Psoas muscle (tissue), 8 donors: ENCODE results near the gene TK1. TPM values are rescaled to one million over a fixed set of nuclear protein-coding genes. Genes with fewer than 3 reads are reported as not detected.
A peak's percentile ranks its signal among the peaks of the same experiment; 100 is the strongest.
"Not testable (repeated sequence)": the region's sequence is repeated elsewhere in the genome, so short reads cannot be mapped to it uniquely, and the experiment has no call there.

Experiments used
- ATAC-seq, 4 donors: fragments of 200-7000 bp; cut with Tn5 transposase; one replicate each; pipeline ENCODE4 v1.9.1; 2020; ENCODE audit warnings: moderate library complexity in 3 of 4, mild to moderate bottlenecking in 2 of 4
- DNase-seq, 2 donors: peaks; one replicate each; pipeline ENCODE4 v3.0.0-alpha.2; 2020
- H3K27ac ChIP-seq: fragments of 200-600 bp; one replicate; pipeline ENCODE4 v1.8.0; 2022
- H3K27me3 ChIP-seq, 3 donors: fragments of 200-600 bp in 1 of 3; one replicate each; pipeline versions ENCODE4 v1.6.1 to v1.8.0; 2013 to 2022; ENCODE audit warnings: low read length in 2 of 3, mild to moderate bottlenecking in 2 of 3, moderate library complexity in 1 of 3; ENCODE audit not compliant: insufficient read depth in 3 of 3
- H3K36me3 ChIP-seq, 2 donors: fragments of 200-600 bp in 1 of 2; one replicate each; pipeline versions ENCODE4 v1.6.1 to v1.8.0; 2013 to 2022; ENCODE audit warnings: low read depth in 1 of 2, mild to moderate bottlenecking in 1 of 2, moderate library complexity in 1 of 2; ENCODE audit not compliant: insufficient read depth in 1 of 2
- H3K4me1 ChIP-seq: fragments of 200-600 bp; one replicate; pipeline ENCODE4 v1.8.0; 2022
- H3K4me3 ChIP-seq: fragments of 200-600 bp; one replicate; pipeline ENCODE4 v1.8.0; 2022; ENCODE audit warnings: mild to moderate bottlenecking
- H3K9me3 ChIP-seq: fragments of 200-600 bp; one replicate; pipeline ENCODE4 v1.8.0; 2022
- WGBS, 3 donors: extraction: QIAGEN DNeasy Blood & Tissue Kit; methylation state at CpG; one replicate each; pipeline versions ENCODE4 v1.1.6 to v1.1.7; 2013; 5-methylcytosine and 5-hydroxymethylcytosine counted together
- intact Hi-C, 2 donors: fragments of 100-400 bp; cut with DNase I; formaldehyde crosslinking; loops; one replicate each; pipeline versions ENCODE4 v1.11.0 to v1.14.2; 2022
- long read RNA-seq, 2 donors: library from polyadenylated mRNA; unstranded; transcript quantifications; one replicate each; pipeline ENCODE4 v2.0.0, GENCODE V29; 2021
- polyA plus RNA-seq, 3 donors: library from polyadenylated mRNA; stranded (reverse); fragments of 200-250 nt; gene quantifications; one replicate each; pipeline ENCODE4 v1.2.3, GENCODE V29; 2013
- total RNA-seq, 4 donors: library from RNA; stranded (reverse); fragmentation: NEBNext Ultra II Directional in 2 of 4; extraction: Animal tissue kit (Norgen Biotek cat#: 25700) in 2 of 4; gene quantifications; one replicate each; pipeline versions ENCODE4 v1.2.1 to v1.2.4, GENCODE V29; 2021 to 2023
- TF ChIP-seq, protein P1 (sequence below): fragments of 200-600 bp; IDR thresholded peaks from one replicate; pipeline ENCODE4 v1.8.0; 2022; ENCODE audit warnings: antibody characterized with exemption
- donor health status: healthy with polysubstance abuse.
- donor health status: DM: no; HTN: no; CAD: no; lungs with moderate emphysema.
- donor health status: Bipolar disorder and iron deficiency.
- donor health status: healthy.
- donor health status: DM: yes; HTN: yes; CAD: no.
- donor health status: DM: no; HTN: no; CAD: no.
- donor health status: DM: no; HTN: no; CAD: no.
- donor health status: DM: yes; HTN: yes; CAD: no.

TK1 gene, protein sequence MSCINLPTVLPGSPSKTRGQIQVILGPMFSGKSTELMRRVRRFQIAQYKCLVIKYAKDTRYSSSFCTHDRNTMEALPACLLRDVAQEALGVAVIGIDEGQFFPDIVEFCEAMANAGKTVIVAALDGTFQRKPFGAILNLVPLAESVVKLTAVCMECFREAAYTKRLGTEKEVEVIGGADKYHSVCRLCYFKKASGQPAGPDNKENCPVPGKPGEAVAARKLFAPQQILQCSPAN
- 1 to 10 TPM in 3 of 4 donors, under 1 TPM in 1; 0.68 to 3.1 (median 2.3) TPM for total RNA-seq
- 1 to 10 TPM in 2 of 3 donors, under 1 TPM in 1; 0.88 to 1.5 (median 1.1) TPM for polyA plus RNA-seq
- long read RNA-seq, donor 1, partial matches to known transcripts = 2 of 3 reads
- long read RNA-seq, donor 1, other reads (novel, unspliced or antisense) = 0 of 3 reads
- long read RNA-seq, donor 2, partial matches to known transcripts = 2 of 4 reads
- long read RNA-seq, donor 2, other reads (novel, unspliced or antisense) = 1 of 4 reads

DNA sequence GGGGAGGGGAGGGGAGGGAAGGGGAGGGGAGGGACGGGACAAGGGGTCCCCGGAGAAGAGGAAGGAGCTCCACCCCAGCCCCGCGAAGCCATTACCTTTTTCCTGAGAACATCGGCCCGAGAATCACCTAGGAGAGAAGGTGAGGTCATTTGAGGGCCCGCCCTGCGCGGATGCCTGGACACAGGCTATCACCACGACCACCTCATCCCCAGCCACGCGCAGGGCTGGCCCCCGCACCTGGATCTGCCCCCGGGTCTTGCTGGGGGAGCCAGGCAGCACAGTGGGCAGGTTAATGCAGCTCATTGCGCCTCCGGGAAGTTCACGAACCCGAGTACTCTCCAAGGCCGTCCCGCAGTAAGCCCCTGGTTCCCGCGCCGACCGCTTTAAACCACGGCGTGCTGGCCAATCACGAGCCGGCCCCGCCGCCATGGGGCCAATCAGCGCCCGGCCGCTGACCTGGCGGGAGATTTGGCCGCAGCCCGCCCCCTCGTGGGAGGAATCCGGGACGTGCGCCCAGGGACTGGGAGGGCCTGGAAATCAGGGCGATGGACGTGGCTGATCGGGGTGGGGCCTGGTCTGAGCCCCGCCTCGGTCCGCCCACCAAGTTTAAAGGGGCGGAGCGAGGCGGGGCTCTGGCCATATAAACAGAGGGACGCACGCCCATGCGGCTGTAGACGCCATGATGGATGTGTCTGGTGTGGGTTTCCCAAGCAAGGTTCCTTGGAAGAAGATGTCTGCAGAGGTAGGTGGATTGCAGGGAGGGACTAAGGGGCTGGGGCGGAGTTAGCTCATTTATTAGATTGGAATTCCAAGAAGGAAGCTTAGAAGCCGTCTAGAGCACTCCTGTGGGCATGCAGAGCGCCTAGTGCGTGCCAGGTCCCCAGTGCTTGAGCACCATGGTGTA lies at the start of gene TK1, which contains the start of gene AFMID:
Gene TK1 (minus strand): TSS at position 361 of the 904 bp plus-strand sequence. CDS start 58 bp downstream, at position 303.
Gene AFMID (plus strand): TSS at position 671 of the 904 bp plus-strand sequence. CDS start 9 bp downstream, at position 680.
- H3K27me3 ChIP-seq = no peaks in the 10 kb centered on the region
- ATAC-seq (peak; percentile 98 to 99 (median 98)), DNase-seq (peak; percentile 97 to 98)
- H3K4me3 ChIP-seq = peak within 1 kb of the TSS; percentile 65
- TF ChIP-seq, protein P1, sequence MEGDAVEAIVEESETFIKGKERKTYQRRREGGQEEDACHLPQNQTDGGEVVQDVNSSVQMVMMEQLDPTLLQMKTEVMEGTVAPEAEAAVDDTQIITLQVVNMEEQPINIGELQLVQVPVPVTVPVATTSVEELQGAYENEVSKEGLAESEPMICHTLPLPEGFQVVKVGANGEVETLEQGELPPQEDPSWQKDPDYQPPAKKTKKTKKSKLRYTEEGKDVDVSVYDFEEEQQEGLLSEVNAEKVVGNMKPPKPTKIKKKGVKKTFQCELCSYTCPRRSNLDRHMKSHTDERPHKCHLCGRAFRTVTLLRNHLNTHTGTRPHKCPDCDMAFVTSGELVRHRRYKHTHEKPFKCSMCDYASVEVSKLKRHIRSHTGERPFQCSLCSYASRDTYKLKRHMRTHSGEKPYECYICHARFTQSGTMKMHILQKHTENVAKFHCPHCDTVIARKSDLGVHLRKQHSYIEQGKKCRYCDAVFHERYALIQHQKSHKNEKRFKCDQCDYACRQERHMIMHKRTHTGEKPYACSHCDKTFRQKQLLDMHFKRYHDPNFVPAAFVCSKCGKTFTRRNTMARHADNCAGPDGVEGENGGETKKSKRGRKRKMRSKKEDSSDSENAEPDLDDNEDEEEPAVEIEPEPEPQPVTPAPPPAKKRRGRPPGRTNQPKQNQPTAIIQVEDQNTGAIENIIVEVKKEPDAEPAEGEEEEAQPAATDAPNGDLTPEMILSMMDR = peak; percentile 76
- 4 to 6% (median 5%) methylated on average over 48 to 57 of the region's 57 CpGs for WGBS, 3 donors
- H3K27ac ChIP-seq = peak within 1 kb of the TSS; percentile 71
- intact Hi-C loops = loop anchor here in 1 of 2 donors (5.0 kb wide), 1 partner anchor 65 kb away; no protein-coding TSS in a partner anchor
- H3K4me1 ChIP-seq = peaks cover 8% of the 10 kb centered on the region
- no peaks in the 10 kb centered on the region for H3K9me3 ChIP-seq
- H3K36me3 ChIP-seq = peaks cover 0 to 18% of the 10 kb centered on the region in 2 donors

DNA sequence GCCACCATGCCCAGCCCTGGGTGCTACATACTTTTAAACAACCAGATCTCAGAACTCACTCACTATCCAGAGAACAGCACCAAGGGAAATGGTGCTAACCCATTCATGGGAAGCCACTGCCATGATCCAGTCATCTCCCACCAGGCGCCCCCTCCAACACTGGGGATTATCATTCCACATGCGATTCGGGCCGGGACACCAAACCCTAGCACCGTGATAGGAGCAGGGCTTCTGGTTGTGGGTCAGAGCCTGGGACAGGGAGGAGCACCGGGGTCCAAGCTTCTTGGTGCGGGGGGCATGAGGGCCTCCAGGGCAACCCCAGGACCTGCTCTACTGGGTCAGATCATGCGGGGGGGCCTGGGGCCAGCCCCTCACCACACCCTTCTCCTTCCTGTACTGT lies 49.0 kb upstream of the TK1 start:
- H3K4me1 ChIP-seq = no peaks in the 10 kb centered on the region

DNA sequence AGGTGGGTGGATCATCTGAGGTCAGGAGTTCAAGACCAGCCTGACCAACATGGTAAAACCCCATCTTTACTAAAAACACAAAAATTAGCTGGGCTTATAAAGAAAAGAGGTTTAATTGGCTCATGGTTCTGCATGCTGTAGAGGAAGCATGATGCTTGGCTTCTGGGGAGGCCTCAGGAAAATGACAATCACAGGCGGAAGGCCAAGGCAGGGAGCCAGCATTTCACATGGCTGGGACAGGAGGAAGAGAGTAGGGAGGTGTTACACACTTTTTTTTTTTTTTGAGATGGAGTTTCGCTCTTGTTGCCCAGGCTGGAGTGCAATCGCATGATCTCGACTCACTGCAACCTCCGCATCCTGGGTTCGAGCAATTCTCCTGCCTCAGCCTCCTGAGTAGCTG lies 48.2 kb upstream of the TK1 start:
- DNase-seq, intact Hi-C loops, H3K4me1 ChIP-seq, H3K36me3 ChIP-seq, H3K9me3 ChIP-seq, H3K27ac ChIP-seq, ATAC-seq, H3K4me3 ChIP-seq: not testable (repeated sequence)
- WGBS, 3 donors = 58 to 67% (median 61%) methylated on average over 5 to 6 of the region's 6 CpGs
- peaks cover 0 to 30% (median 18%) of the 10 kb centered on the region in 3 donors for H3K27me3 ChIP-seq

More for the DNA sequence above, 49.0 kb upstream of the TK1 start:
- no peak for ATAC-seq
- TF ChIP-seq, protein P1 = no peak
- no peaks in the 10 kb centered on the region for H3K9me3 ChIP-seq
- no peaks in the 10 kb centered on the region for H3K36me3 ChIP-seq
- H3K27ac ChIP-seq = no peak overlapping the region
- 87 to 94% (median 92%) methylated on average over 8 of the region's 8 CpGs for WGBS, 3 donors
- no peak for DNase-seq
- H3K4me3 ChIP-seq = no peak overlapping the region
- intact Hi-C loops = no loop called here
- H3K27me3 ChIP-seq = peaks cover 0 to 22% (median 16%) of the 10 kb centered on the region in 3 donors

DNA sequence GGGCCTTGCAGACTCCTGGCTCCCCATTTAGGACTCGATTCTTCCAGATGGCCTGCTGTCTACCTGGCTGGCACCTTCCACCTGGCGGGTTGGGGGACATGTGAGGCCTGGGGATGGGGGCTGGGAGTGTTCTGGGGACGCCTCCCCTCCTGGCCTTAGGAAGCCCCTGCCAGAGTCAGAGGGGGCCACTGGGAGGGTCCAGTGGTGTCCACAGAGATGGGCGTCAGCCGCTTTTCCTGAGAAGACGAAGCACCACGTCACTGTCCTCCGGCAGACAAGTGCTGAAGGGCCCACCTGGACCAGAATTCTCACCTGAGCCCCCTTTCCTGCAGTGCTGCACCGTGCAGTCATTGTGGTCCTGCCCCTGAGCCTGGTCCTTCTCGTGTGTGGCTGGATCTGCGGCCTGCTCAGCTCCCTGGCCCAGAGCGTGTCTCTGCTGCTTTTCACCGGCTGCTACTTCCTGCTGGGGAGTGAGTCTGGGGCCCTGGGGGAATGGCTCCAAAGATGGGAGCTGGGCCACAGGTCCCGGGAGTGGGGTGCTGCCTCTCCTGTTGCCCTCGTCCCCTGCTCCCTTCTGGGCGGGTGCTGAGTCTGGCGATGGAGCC lies 47.5 kb upstream of the TK1 start:
- TF ChIP-seq, protein P1 = no peak
- H3K27me3 ChIP-seq = peaks cover 0 to 33% (median 20%) of the 10 kb centered on the region in 3 donors
- intact Hi-C loops = no loop called here
- H3K4me3 ChIP-seq = no peak overlapping the region
- DNase-seq = no peak
- H3K9me3 ChIP-seq = no peaks in the 10 kb centered on the region
- ATAC-seq = no peak
- 83 to 87% (median 86%) methylated on average over 17 of the region's 17 CpGs for WGBS, 3 donors
- no peak overlapping the region for H3K27ac ChIP-seq
- H3K4me1 ChIP-seq = no peaks in the 10 kb centered on the region
- H3K36me3 ChIP-seq = no peaks in the 10 kb centered on the region
